Measurements from ENCODE around the gene AGBL1. TPM values are rescaled to one million over a fixed set of nuclear protein-coding genes. Genes with fewer than 3 reads are reported as not detected.

The AGBL1 gene
- polyA plus RNA-seq, 1 donor (not counting 4 experiments of a cell fraction or from before 2014, with no cell fraction given) = not detected

DNA sequence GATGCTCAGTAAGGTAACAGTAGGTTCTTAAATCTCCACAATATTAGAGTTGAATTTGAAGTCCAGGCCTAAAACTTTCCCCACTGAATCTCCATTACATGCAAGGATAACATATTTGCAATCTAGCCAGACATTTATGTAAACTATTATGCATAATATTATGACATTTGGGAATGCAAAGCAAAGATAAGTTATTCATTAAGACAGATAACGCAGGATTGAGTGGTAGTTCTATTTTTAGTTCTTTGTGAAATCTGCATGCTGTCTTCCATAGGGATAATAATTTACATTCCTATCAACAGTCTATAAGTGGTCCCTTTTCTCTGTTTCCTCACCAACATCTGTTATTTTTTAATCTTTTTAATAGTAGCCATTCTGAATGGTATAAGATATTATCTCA, 333.5 kb downstream of the AGBL1 start:
- Histone ChIP-seq H3K9me3 (ENCODE audit: control insufficient read depth, low read depth, low read length) (no peaks in the 10 kb centered on the region), H4K20me1 (ENCODE audit: control insufficient read depth, extremely low read depth, insufficient read depth, low read length) (no peaks in the 10 kb centered on the region), H3K4me3 (ENCODE audit: control insufficient read depth in 2 of 3, extremely low read depth in 1 of 3, insufficient read depth in 2 of 3, low read depth in 1 of 3, low read length in 3 of 3) (no peak overlapping the region), H3K27me3 (ENCODE audit: control insufficient read depth, extremely low read depth, insufficient read depth, low read length) (no peaks in the 10 kb centered on the region), H3K4me1 (ENCODE audit: control insufficient read depth, extremely low read depth, insufficient read depth, low read length) (no peaks in the 10 kb centered on the region), H3K9ac (ENCODE audit: control insufficient read depth, extremely low read depth, insufficient read depth, low read length) (no peak overlapping the region), H3K9me1 (ENCODE audit: control insufficient read depth, extremely low read depth, insufficient read depth, low read length) (no peaks in the 10 kb centered on the region), H3K27ac (ENCODE audit: control insufficient read depth, insufficient read depth, low read length) (no peak overlapping the region), H3K36me3 (ENCODE audit: control insufficient read depth in 2 of 2, extremely low read depth in 1 of 2, insufficient read depth in 2 of 2, low read length in 2 of 2) (no peaks in the 10 kb centered on the region), H2AFZ (ENCODE audit: control insufficient read depth, low read length) (no peak overlapping the region), H3K4me2 (ENCODE audit: control insufficient read depth, extremely low read depth, insufficient read depth, low read depth, low read length) (no peak overlapping the region), H3K79me2 (ENCODE audit: control insufficient read depth, insufficient read depth, low read length) (no peaks in the 10 kb centered on the region)
- no peak for TF ChIP-seq EZH2 (IDR thresholded peaks at IDR 0.05; ENCODE audit: low read length)
- TF ChIP-seq CTCF (optimal IDR thresholded peaks at IDR 0.05 in 1 of 3, IDR thresholded peaks at IDR 0.05 in 1 of 3, conservative IDR thresholded peaks at IDR 0.05 in 1 of 3; ENCODE audit: extremely low read depth in 1 of 3, insufficient read depth in 2 of 3, low read length in 3 of 3) = no peak
- FAIRE-seq (no peak), DNase-seq (ENCODE audit: low read depth, low spot score) (no peak)
- dilution Hi-C loops (cut with MboI; ENCODE audit: extremely low pct_ligation_motif_present, low sequenced_read_pairs) = no loop called here

GRCh38 chr15:86425746-86426145, 346.1 kb downstream of the AGBL1 start:
- Histone ChIP-seq H4K20me1 (ENCODE audit: control insufficient read depth, extremely low read depth, insufficient read depth, low read length) (no peaks in the 10 kb centered on the region), H3K4me2 (ENCODE audit: control insufficient read depth, extremely low read depth, insufficient read depth, low read depth, low read length) (no peak overlapping the region), H3K27ac (ENCODE audit: control insufficient read depth, insufficient read depth, low read length) (no peak overlapping the region), H3K27me3 (ENCODE audit: control insufficient read depth, extremely low read depth, insufficient read depth, low read length) (no peaks in the 10 kb centered on the region), H3K79me2 (ENCODE audit: control insufficient read depth, insufficient read depth, low read length) (no peaks in the 10 kb centered on the region), H3K36me3 (ENCODE audit: control insufficient read depth in 2 of 2, extremely low read depth in 1 of 2, insufficient read depth in 2 of 2, low read length in 2 of 2) (no peaks in the 10 kb centered on the region), H3K9me3 (ENCODE audit: control insufficient read depth, low read depth, low read length) (no peaks in the 10 kb centered on the region), H3K9ac (ENCODE audit: control insufficient read depth, extremely low read depth, insufficient read depth, low read length) (no peak overlapping the region), H2AFZ (ENCODE audit: control insufficient read depth, low read length) (no peak overlapping the region), H3K4me3 (ENCODE audit: control insufficient read depth in 2 of 3, extremely low read depth in 1 of 3, insufficient read depth in 2 of 3, low read depth in 1 of 3, low read length in 3 of 3) (no peak overlapping the region), H3K4me1 (ENCODE audit: control insufficient read depth, extremely low read depth, insufficient read depth, low read length) (no peaks in the 10 kb centered on the region), H3K9me1 (ENCODE audit: control insufficient read depth, extremely low read depth, insufficient read depth, low read length) (no peaks in the 10 kb centered on the region)
- dilution Hi-C loops (cut with MboI; ENCODE audit: extremely low pct_ligation_motif_present, low sequenced_read_pairs) = no loop called here
- no peak for FAIRE-seq
- DNase-seq (ENCODE audit: low read depth, low spot score) = no peak
- TF ChIP-seq EZH2 (IDR thresholded peaks at IDR 0.05; ENCODE audit: low read length) = no peak
- TF ChIP-seq CTCF (optimal IDR thresholded peaks at IDR 0.05 in 1 of 3, IDR thresholded peaks at IDR 0.05 in 1 of 3, conservative IDR thresholded peaks at IDR 0.05 in 1 of 3; ENCODE audit: extremely low read depth in 1 of 3, insufficient read depth in 2 of 3, low read length in 3 of 3) = no peak
